Measurements from ENCODE around the gene EPHB3. TPM values are rescaled to one million over a fixed set of nuclear protein-coding genes. Genes with fewer than 3 reads are reported as not detected.

EPHB3 gene
- polyA plus RNA-seq, 1 of the 3 experiments (the other 2 are of a cell fraction) = 4.2 TPM

DNA sequence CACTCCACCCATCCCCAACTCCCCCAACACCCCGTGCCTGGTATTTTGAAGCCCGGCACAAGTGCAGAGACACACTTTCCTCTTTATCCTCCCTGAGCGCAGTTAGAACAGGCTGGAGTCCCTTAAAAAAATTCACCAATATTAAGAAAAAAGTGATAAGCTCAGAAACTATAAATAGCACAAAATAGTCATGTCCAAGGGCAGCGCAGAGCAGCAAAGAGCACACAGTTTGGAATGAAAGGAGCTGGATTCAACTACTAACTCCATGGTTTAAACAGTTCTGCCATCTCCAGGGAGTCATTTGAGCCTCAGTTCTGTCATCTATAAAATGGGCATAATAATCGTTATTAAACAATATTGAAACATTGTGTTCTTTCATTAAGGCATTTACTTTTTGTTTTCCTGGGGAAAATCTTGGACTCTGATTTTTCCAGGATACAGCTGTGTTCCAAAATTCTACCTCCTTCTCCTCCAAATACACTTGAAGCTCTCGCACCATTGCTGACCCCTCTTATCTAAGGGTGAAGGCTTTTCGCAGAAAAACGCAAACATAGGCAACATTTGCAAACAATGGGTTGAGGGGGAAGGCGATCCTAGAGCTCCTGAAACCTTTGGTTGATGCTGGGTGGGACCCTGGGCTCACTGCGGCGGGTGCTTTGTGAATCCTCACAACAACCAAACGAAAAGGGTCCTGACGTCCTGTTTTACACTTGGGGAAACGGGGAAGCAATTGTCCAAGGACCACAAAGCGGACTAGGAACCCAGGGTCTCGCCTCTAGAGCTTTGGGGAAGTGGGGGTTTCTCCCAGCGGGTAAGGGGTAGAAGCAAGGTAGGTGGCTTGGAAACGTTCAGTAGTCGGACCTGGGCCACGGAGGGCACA is 41.8 kb downstream of the EPHB3 start (continued):
- TF ChIP-seq, protein P1, sequence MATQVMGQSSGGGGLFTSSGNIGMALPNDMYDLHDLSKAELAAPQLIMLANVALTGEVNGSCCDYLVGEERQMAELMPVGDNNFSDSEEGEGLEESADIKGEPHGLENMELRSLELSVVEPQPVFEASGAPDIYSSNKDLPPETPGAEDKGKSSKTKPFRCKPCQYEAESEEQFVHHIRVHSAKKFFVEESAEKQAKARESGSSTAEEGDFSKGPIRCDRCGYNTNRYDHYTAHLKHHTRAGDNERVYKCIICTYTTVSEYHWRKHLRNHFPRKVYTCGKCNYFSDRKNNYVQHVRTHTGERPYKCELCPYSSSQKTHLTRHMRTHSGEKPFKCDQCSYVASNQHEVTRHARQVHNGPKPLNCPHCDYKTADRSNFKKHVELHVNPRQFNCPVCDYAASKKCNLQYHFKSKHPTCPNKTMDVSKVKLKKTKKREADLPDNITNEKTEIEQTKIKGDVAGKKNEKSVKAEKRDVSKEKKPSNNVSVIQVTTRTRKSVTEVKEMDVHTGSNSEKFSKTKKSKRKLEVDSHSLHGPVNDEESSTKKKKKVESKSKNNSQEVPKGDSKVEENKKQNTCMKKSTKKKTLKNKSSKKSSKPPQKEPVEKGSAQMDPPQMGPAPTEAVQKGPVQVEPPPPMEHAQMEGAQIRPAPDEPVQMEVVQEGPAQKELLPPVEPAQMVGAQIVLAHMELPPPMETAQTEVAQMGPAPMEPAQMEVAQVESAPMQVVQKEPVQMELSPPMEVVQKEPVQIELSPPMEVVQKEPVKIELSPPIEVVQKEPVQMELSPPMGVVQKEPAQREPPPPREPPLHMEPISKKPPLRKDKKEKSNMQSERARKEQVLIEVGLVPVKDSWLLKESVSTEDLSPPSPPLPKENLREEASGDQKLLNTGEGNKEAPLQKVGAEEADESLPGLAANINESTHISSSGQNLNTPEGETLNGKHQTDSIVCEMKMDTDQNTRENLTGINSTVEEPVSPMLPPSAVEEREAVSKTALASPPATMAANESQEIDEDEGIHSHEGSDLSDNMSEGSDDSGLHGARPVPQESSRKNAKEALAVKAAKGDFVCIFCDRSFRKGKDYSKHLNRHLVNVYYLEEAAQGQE (IDR thresholded peaks at IDR 0.05; ENCODE audit: low read depth, low read length) = no peak
- TF ChIP-seq, protein P2, sequence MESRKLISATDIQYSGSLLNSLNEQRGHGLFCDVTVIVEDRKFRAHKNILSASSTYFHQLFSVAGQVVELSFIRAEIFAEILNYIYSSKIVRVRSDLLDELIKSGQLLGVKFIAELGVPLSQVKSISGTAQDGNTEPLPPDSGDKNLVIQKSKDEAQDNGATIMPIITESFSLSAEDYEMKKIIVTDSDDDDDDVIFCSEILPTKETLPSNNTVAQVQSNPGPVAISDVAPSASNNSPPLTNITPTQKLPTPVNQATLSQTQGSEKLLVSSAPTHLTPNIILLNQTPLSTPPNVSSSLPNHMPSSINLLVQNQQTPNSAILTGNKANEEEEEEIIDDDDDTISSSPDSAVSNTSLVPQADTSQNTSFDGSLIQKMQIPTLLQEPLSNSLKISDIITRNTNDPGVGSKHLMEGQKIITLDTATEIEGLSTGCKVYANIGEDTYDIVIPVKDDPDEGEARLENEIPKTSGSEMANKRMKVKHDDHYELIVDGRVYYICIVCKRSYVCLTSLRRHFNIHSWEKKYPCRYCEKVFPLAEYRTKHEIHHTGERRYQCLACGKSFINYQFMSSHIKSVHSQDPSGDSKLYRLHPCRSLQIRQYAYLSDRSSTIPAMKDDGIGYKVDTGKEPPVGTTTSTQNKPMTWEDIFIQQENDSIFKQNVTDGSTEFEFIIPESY (IDR thresholded peaks at IDR 0.05; ENCODE audit: borderline replicate concordance, low read depth) = no peak

DNA sequence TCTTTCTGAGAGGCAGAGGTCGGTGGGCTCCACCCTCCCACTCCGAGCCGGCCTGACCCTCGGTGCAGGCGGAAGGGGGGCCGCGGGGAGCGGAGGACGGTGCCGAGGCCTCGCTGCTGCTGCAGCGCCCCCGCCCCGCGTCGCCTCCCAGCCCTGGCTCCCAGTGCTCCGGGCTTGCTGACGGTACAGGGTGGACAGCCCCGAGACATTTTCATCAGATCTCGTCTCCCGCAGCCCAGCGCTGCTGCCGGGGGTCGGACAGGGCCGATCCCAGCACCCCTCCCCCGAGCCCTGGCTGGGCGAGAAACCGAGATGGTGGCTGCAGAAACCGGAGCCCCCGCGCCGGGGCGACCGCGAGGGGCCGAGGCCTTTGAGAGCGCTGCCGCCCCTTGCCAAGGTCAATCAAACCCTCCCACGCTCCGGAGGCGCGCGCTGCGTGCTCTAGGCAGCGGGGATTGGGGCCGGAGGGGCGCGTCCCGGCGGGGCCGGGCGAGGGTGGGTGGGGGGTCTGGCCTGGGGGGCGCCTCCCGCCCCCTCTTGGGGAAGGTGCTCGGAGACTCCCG is 42.5 kb downstream of the EPHB3 start:
- Histone ChIP-seq H3K27ac (ENCODE audit: low read depth in 2 of 2, low read length in 1 of 2) (no peak overlapping the region), H3K9me3 (no peaks in the 10 kb centered on the region), H3K4me3 (ENCODE audit: low read depth in 2 of 2, low read length in 1 of 2) (no peak overlapping the region), H3K4me2 (no peak overlapping the region), H3K9ac (no peak overlapping the region), H3K27me3 (ENCODE audit: insufficient read depth) (no peaks in the 10 kb centered on the region), H3K4me1 (ENCODE audit: control insufficient read depth in 1 of 2, insufficient read depth in 2 of 2, low read depth in 1 of 2, low read length in 1 of 2) (peaks cover 0 to 17% of the 10 kb centered on the region in 2 experiments; a peak in 1 of 4 replicates), H2AFZ (ENCODE audit: low read depth) (no peak overlapping the region), H4K20me1 (ENCODE audit: insufficient read depth) (no peaks in the 10 kb centered on the region), H3K36me3 (replicated peaks in 1 of 2; ENCODE audit: control insufficient read depth in 1 of 2, insufficient read depth in 2 of 2, low read length in 1 of 2) (no peaks in the 10 kb centered on the region), H3F3A (replicated peaks; ENCODE audit: insufficient read depth) (no peaks in the 10 kb centered on the region), H3K9me2 (no peaks in the 10 kb centered on the region), H3K79me2 (ENCODE audit: insufficient read depth) (no peaks in the 10 kb centered on the region)
- CTCF ChIA-PET = interaction anchor here (0.7 to 0.9 kb wide), 3 partner anchors 42 to 600 kb away, joined by 3 to 5 read pairs (median 3); partner anchors contain the start of gene EPHB3
- POLR2A ChIA-PET = no interaction called here
- TF ChIP-seq RAD21 (IDR thresholded peaks at IDR 0.05; ENCODE audit: low read length) (no peak), SIN3A (IDR thresholded peaks at IDR 0.05; ENCODE audit: borderline replicate concordance, low read depth, low read length) (no peak), EZH2phosphoT487 (IDR thresholded peaks at IDR 0.05; ENCODE audit: borderline replicate concordance, low read depth) (no peak), GATA2 (CRISPR knock-in tag; IDR thresholded peaks at IDR 0.05) (no peak), TAF1 (IDR thresholded peaks at IDR 0.05; ENCODE audit: borderline replicate concordance, low read depth, low read length) (no peak), MEF2A (IDR thresholded peaks at IDR 0.05; ENCODE audit: borderline replicate concordance, low read depth) (no peak), SMC3 (IDR thresholded peaks at IDR 0.05; ENCODE audit: low read depth, low read length) (no peak), MXI1 (IDR thresholded peaks at IDR 0.05; ENCODE audit: low read depth, low read length) (no peak)
- TF ChIP-seq, protein P3, sequence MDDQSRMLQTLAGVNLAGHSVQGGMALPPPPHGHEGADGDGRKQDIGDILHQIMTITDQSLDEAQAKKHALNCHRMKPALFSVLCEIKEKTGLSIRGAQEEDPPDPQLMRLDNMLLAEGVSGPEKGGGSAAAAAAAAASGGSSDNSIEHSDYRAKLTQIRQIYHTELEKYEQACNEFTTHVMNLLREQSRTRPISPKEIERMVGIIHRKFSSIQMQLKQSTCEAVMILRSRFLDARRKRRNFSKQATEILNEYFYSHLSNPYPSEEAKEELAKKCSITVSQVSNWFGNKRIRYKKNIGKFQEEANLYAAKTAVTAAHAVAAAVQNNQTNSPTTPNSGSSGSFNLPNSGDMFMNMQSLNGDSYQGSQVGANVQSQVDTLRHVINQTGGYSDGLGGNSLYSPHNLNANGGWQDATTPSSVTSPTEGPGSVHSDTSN (IDR thresholded peaks at IDR 0.05) = no peak
- TF ChIP-seq, protein P4, sequence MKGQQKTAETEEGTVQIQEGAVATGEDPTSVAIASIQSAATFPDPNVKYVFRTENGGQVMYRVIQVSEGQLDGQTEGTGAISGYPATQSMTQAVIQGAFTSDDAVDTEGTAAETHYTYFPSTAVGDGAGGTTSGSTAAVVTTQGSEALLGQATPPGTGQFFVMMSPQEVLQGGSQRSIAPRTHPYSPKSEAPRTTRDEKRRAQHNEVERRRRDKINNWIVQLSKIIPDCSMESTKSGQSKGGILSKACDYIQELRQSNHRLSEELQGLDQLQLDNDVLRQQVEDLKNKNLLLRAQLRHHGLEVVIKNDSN (IDR thresholded peaks at IDR 0.05; ENCODE audit: borderline replicate concordance, low read depth) = no peak
- no peak for DNase-seq
- WGBS (ENCODE audit: low lambda C conversion rate) = 83% methylated on average over 21 of the region's 56 CpGs

Data from SK-N-SH (cell line).